ENCODE data around the gene GRM8.

GRM8 gene

DNA sequence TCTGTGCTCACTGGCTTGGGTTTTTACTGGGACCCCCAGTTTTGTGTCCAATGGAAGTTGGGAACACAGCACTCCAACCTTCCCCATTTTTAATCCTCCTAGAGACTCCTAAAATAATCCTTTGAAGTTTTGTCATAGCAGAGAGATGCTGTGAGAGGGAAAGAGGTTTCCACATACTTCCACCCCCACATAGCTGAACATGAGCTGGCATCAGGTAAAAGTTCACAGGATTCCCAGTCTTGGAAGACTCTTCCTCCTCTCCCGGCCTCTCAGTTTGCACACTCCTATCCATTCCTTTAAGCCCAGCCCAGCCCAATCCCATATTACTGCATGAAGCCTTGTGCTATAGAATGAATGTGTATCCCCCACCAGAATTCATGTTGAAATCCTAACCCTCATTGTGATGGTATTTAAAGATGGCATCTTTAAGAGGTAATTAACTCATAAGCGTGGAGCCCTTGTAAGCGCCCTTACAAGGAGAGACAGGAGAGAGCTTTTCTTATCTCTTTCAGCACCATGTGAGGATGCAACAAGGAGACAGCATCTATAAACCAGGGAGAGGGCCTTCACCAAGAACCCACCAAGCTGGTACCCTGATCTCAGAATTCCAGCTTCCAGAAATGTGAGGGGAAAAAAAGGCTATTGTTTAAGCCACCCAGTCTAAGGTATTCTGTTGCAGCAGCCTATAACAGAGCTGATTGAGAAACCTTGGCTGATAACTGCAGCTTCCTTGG, 22.4 kb downstream of the GRM8 start:
- DNase-seq, result no peak

DNA sequence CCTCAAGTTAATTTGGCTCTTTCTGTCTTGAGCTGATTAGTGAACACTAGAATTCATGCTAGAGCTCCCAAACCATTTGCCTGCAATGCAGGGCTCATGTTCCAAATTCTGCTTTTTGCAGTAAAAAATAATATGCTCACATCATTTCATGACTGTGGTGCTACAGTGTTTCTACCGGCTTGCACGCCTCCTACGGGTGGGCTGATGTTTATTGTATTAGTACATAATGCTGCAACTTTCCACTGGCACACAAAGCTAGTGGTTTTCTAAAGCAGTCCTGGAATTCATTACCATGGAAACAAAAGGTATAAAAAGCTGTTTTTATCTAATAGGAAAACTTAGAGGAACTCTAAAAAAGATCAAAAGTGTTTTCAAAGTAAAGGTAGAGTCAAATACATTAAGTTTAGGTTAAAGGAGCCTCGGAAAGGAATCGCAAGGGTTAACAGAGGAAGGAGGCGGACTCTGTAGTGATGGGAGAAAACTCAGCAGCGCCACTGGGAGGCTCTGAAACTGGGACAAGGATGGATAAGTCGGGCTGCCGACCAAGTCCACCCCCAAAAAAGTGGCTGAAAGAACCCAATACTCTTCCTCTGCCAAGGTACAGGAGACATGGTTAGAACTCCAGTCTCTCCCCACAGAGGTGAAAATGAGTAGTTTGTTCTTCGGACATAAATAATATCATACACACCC, 25.9 kb downstream of the GRM8 start:
- DNase-seq, result no peak

DNA sequence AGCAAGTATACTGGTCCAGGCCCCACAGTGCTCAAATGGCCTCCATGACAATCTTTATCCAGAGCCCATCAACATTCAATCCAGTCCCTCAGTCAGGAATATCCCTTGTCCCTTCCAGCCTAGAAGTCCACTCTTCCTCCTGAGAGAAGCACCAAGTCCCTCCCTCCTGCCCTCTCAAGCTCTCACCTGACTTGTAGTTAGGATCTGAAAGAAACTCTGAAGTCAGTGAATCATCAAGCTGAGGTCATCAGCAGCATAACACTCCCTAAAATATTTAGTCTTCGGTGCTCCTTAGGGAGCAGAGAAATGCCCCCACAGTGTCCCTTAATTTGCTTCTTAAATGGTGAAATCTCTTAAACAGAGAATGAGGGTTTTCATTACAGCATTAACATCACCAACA, 31.0 kb downstream of the GRM8 start:
- no peak for DNase-seq

DNA sequence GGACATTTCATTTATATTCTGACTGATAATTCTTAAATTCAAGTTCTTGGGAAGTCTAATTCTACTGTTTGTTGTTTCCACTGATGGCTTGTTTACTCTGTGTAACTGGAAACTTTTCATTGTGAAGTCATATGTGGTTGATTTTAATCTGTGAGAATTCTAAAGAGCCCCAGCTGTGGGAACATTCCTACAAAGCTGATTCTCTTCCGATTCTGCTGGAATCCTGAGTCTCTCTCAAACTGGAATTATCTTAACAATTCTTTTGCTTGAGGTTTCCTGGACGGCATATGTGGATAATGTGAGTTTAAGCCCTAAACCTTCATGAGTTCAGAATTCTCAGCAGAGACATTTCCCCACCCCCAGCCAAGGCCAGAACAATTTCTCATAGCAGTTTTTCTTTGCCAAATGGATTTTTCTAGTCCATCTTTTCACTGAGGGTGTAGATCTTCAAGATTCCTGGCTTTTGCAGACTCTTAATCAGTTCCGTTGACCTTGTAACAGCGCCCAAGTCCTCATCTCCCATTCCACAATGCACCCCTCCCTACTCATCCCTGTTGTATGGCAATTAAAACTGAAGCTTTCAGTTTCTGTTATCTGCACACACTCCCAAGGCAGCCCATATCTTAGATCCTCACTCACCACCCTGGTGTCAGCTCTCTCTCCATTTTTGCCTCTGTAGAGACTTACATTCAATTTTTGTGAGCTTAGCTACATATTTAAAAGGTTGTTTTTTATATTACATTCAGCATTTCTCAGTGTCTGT, 37.6 kb downstream of the GRM8 start:
- no peak for DNase-seq

DNA sequence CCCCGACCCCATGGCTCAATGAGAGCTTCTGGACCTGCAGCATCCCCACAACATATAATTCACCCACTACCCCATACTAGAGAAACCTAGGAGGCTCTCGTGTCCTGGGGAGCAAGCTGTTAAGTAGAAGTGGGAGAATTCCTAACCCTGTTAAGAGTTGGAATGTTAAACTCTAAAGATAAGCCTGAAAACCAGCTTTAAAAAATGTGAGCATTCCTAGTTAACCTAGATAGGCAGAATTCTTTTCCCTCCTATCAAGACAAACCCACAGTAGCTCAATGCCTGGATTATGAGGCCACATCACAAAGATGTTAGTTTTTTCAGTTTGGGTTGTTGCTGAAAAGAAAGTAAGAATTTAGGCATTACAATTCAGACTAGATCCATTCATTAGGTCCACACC, 42.9 kb downstream of the GRM8 start:
- no peak for DNase-seq

DNA sequence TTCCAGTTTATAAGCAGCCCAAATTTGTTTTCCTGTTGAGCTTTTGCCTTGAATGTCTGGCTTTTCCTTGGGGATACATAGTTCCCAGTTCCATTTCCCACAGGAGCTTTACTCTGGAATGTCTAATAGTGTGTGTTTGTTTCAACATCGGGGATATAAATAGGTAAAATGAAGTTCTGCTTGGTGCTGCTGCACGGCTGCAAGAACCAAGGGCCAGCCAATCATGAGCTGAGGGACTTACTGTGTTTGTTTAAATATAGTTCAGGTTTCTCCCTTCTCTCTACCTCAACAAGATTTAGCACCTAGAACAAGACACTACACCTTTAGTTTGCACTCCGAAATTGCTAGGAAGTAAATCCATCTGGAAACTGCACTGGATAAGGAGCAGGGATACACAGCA, 43.9 kb downstream of the GRM8 start:
- no peak for DNase-seq

DNA sequence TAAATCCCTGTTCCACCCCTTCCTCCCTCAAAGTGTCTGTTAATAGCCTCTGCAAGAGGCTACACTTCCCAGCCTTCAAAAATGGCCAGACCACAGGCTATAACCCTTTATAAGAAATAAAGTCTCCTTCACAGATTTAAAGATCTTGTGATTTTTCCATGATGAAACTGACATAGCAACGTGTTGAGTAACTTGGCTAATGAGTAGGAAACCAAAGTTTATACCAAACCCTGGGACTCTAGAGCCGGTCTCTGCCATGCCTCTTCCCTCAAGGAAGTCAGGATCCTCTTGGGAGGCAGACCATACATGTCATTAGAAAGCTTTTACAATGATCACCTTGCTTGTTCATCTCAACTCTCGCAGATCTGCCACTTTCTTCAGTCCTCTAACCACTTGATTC, 44.4 kb downstream of the GRM8 start:
- no peak for DNase-seq

DNA sequence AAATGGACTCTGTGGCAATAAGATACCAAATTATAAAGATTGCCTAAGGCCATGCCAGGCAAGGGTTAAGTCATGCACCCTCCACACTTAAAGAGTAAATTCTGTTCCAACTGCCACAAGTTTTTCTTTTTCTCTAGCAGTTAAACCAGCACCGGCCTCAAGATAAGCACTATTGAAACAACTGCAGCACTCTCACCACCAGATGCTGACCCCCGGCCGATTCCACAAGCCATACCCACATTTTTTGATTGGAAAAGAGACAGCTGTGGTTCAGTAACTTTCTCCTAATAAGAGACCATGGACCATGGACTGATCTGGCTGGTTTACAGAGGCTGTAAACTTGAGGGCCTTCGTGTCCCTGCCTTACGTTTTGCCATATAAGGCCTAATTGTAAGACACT, 44.9 kb downstream of the GRM8 start:
- no peak for DNase-seq

DNA sequence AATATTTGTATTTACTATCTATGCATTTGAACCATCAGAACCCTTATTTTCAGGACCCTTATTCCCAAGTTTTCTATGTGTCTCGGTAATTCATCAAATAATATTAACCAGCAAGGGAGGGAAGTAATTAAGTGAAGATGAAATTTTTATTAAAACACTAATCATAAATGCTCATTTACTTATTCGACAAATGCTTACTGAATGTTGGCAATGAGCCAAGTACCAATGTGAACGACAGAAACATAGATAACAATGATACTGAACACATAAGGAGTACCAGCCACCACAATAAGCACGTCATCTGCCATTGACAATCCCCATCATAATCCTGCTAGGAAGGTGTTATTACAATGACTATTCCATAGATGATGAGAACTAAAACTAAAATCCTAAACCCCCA, 45.5 kb downstream of the GRM8 start:
- DNase-seq, result no peak

DNA sequence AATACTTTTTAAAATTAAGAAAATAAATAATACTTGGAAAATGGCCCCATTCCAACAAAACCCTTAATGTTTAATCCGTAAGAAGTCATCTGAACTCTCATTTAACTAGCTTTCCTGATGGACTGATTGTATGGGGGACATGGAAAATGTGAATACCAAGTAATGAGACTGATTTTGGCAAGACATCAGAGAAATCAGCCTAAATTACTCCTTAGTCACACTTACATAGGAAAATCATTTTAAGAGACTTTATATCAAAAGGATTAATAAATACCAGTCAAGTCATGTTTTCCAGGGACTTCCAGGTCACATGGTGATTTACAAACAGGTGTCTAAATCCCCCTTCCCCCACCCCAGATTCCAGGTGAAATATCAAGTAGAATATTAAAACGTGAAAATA, 58.2 kb downstream of the GRM8 start:
- DNase-seq, result no peak

DNA sequence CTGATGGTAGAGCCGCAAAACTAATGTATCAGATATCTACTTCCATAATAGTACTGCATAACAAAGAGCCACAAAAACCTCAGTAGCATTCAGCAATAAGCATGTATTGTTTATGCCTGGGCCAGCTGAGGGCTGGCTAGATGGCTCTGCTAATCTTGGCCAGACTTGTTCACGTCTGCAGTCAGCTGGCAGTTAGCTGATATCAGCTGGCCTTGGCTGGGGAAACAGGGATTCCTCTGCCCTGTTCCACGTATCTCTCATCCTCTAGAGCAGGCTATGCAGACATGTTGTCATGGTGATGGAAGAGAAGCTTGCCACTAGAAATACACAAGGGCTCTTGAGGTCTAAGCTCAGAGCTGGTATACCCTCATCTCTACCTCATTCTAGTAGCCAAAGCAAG, 62.9 kb downstream of the GRM8 start:
- DNase-seq, result peak; percentile 70 to 95

DNA sequence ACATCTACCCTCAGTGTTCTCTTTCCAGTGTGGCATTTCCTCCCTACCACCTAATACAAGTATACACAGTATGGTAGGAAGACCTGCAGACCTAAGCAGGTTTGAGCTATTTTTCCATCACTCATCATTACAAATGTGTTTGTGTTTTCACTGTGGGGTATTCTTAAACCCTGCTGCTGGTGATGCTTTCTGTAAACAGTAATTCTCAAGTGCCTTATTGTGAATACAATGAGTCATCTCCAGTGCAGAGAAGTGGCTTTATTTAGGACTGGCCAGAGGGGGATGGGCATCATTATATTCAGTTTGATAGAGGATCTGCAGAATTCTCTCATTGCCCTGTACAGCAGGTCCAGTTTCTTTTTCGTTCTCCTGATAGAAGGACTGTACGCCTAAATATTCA, 63.7 kb downstream of the GRM8 start:
- DNase-seq, result peak; percentile 4 to 12

DNA sequence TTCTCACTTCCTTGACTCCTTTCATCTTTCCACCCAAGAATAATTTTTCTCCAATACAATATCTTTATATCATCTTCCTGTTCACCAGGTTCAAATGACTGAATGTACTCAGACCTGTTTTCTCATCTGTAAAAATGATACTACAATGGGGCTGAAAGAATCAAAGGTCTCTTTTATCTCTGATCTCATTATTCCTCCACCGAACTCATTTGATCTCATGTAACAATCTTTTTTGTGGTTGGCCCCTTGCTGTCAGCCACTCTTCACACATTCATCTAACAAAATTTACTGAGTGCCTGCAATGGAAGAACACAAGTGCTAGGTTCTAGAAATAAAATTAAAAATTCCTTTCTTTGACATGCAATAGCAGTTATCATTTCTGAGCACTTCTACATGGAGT, 65.0 kb downstream of the GRM8 start:
- no peak for DNase-seq

DNA sequence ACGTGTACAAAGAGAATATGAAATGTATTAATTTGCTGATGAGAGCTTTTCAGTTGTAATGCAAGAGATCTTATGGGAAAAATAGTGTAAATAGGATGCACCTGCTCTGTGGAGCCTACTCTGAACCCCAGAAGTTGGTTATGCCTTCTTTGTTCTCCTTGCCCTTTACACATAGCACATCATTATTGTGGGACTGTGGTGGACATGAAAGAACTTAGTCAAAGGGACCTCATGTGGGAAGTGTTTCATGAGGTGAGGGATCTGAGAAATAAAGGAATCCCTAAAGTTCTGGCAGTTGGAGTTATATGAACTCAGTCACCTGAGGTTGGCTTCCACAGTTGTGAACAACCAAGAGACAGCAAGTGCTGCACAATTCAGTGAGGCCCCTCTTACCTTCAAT, 66.1 kb downstream of the GRM8 start:
- DNase-seq, result no peak

DNA sequence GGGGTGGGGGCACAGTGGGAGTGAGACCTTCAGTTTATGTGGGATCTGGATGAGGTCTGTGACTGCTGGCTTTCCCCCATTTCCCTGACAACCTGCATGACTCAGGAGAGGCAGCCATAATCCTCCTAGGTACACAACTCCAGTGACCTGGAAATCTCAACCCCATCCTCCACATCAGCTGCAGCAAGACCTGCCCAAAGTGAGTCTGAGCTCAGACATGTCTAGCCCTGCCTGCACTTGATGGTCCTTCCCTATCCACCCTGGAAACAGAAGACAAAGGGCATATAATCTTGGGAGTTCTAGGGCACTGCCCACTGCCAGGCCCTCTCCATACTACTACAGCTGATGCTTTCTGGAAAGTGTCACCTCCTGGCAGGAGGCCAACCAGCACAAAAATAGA, 75.6 kb downstream of the GRM8 start:
- DNase-seq, result no peak

DNA sequence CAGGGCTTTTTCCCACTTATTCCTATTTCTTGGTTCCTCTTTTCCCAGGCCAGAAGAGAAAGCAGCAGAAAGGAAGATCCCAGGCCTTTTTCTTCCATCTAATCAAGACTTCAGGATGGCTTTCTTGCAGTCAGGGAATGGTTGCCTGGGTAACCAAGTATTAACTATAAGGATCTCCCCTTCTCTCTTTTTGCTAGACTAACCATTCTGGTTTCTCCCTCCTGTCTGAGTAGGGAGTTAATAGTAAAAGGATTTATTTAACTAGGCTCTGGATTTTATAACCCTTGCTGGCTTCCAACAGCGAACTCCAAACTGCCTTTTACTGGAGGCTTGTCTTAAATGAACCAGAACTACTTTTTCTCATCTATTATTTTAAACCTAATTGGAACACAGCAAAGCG, 90.4 kb downstream of the GRM8 start:
- DNase-seq, result no peak

DNA sequence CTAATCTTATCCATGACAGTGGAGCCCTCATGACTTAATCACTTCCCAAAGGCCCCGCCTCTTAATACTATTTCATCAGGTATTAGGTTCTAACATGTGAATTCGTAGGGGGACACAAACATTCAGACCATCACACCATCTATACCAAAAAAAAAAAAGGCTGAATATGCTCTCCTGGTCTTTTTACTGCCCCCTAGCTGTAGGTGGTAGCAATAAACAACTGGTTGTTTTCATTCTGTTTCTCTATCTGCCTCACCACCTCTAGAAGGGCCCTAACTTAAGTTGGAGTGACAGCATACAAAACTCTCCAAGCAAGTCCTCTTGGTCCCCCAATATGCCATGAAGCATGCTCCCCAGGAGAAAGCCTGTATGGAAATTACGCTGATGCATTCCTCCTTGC, 94.1 kb downstream of the GRM8 start:
- no peak for DNase-seq

DNA sequence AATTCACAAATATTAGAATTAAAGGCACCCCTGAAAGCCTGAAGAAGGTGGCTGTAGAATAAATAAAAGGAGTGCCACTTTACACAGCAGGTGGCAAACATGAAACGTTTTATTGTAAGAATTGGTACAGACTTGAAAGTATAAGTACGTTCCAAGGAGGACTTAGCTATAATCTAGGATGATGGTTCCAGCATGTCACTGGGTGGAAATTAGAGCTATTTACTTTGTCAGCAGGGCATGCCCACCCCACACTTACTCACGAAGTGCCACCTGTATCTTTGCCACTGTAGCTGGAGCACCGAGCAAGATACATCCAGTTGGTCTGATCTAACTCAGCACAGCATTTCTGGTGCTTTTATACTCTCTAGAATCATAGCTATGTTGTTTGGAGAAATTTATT, 97.8 kb downstream of the GRM8 start:
- DNase-seq, result peak; percentile 45 to 73

DNA sequence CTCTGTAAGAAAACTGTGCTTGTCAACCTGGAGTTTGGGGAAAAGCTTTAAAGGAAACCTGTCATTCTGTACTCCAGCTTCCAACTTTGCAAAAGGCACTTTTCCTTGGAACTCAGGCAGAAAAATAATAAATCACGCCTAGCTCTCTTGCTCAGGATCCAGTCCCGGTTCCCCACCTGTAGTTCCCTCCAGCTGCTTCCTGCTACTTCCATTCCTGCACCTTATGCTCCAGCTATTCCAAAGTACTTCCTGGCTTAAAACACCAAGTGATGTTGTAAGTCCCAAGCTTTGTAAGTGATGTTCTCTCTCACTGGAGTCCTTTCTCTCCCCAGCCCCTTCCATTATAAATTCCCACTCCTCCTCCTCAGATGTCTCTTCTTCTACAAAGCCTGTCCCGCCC, 98.6 kb downstream of the GRM8 start:
- peak in 1 of 2 experiments; percentile 45 for DNase-seq

DNA sequence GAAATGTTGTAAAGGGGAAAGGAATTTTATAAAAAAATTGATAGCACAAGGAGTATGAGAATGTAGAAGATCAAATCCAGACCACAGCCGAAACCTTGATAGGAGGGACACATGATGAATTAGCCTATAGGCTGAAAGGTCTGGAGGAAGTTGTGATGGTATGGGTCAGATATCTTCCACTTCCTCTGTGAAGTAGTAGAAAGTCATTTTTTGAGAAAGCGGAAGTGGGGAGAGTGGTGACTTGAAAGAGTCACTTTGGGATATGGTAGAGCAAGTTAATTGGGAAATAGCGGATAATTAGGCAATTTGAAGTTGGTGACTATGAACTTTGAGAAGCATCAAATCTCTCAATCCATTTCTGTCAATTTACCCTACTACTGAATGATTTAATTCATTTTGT, 99.4 kb downstream of the GRM8 start:
- no peak for DNase-seq

DNA sequence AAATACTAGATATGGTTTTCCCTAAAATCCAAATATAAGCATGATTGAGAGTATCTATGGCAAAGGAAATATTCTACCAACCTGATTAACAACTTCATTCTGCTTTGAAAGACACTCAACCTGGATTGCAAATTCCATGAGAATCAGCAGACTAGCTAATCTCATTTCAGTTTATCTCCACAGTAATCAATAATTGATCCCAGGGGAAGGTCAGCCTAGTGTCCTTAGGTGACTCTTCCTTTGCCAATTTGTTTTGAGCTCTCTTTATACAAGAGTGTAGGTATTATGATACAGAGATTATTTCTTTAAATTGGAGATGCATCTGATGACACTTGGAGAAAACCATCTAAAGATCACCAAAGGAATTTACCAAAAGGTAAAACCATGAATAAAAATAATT, 100.3 kb downstream of the GRM8 start:
- no peak for DNase-seq

DNA sequence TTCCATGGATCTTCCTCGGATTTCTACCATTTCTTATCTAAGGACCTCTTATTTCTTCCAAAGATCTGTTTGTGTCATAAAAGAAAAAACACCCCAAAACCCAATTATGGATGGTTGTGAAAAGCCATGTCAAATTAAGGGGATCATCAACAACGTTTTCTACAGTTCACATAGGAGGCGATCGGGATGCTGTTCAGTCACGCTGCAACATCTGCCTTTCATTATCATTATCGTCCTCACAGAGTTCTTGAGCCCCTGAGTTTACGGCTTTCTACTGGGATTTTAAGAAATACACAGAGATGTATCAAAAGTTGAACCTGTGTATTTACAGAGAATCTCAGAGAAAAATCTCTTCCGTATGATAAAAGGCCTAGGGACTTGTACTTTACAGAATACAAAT, 101.4 kb downstream of the GRM8 start:
- no peak for DNase-seq

DNA sequence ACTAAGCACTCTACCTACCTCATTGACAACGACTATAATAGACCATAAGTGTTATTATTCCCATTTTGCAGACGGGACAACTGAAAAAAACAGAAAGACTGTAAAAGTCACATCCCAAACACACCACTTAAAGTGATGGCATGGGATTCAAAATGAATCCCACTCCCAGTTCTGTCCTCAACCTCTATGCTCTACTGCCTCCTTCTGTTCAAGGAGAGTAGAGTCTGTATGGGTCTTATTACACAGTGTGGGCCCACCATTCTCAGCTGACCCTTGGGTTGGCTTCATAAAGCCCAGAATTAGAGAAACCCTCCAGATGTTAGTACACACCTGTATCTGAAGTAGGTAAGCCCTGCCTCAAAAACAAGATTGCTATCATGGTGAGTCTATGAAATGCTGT, 102.2 kb downstream of the GRM8 start:
- no peak for DNase-seq

Data from NCI-H187 (cell line).